ENCODE data around the gene PSTPIP1.

GRCh38 chr15:77018796-77019505 lies 24.0 kb downstream of the PSTPIP1 start:
- TF ChIP-seq POLR2A (IDR thresholded peaks at IDR 0.05; ENCODE audit: low read length) (no peak), GATA1 (IDR thresholded peaks at IDR 0.05; ENCODE audit: low read depth, low read length) (no peak)

Measured in erythroblast (primary cell).